ENCODE results near the gene FAM174C.

FAM174C gene

DNA sequence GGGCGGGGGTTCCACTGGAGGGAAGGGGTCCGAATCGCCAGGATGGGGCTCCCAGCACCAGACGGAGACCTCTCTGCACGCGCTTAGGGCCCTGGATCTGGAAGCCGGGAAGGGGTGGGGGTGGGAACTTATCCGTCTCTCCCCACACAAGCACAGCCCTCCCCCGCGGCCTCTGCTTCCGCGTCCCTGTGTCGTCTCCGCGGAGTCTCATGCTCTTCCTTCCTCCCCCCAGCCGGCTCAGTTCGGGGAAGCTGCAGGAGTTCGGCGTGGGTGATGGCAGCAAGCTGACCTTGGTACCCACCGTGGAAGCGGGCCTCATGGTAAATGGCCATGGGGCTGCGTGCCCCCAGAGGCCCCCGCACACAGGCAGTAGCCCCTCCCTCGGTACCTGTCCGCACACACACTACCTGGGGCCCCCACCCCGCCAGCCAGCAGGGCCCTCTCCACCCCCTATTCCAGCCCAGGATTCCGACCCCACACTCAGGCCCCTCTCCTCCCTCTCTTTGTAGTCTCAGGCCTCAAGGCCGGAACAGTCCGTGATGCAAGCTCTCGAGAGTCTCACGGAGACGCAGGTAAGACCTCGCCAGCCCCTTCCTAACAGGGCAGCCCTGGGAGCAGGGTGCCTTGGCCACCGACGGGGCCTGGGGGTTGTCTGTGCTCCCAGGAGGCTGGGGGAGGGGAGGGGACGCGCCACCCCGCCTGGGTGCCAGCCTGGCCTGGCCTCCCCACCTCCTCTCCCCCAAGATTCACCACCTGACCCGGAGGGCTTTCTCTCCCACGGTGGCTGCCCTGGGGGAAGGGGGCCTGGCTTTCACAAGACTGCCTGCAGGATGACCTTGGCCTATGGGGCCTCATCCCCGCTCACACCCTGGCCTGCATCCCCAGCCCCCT lies 23.8 kb upstream of the FAM174C start:
- DNase-seq: peak; percentile 44

DNA sequence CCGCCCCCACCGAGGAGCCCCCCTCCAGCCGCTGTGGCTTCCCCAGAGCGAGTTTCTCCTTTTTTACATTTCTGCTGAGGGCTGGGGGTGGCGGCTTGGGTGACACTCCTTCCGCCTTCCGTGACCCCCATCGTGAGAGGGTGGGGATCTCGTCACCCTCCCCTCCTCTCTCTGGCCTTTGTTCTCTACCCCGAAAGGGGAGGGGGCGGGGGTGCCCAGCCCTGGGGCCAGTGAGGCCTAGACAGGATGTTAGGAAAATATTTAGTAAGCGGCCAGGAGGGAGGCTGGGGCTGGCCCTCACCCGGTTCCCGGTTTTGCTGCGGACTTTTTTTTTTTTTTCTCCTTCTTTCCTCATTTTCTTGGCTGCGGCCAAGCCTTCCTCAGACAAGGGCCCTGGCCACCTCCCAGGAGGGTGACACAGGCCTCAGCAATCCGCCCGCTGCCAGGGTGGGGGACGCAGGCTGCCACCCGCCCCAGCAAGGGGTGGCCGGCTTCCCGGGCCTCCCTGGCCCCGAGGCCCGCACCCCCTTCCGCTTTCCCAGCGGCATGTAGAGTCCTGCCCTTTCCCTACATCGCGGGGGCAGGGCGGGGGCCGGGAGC lies 23.0 kb upstream of the FAM174C start:
- DNase-seq: peak; percentile 89

DNA sequence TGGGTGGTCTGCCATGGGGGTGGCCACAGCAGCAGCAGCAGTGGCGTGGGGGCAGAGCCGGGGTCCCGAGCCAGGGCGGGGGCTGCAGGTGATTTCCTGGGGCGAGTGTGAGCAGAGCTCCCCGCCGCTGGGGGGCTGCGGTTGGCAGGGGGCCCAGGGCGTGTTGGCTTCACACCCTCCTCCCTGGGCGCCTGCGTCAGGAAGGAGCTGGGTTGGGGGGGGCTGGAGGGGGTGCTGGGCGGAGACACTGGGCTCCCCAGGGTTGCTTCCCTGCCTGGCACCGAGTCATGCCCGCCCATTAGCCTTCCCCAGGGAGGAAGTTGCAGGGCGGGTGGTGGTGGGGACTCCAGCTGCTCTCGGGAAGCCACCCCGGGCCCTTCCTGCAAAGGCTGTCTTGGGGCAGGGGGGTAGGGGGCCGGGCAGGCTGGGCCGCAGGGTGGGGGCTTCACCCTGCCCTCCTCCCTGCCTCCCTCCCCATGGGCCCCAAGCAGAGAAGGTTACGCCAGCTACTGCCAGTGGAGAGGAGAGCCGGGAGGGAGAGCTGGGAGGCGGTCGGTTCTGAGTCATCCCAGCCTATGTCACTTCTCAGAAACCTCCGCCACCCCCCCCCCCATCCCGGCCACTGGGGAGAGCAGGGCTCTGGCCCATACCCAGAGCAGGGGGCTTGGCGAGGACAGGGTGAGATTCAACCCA lies 22.4 kb upstream of the FAM174C start:
- peak; percentile 90 for DNase-seq

GRCh38 chr19:1253514-1254080 lies 21.7 kb upstream of the FAM174C start:
- no peak for DNase-seq

- peak; percentile 34 for DNase-seq
Observed at GRCh38 chr19:1254081-1254527, 21.2 kb upstream of the FAM174C start.

GRCh38 chr19:1254530-1255185 lies 20.7 kb upstream of the FAM174C start:
- DNase-seq: no peak

- peak; percentile 83 for DNase-seq
Observed at GRCh38 chr19:1255186-1256161, 19.9 kb upstream of the FAM174C start.

- no peak for DNase-seq
Observed at GRCh38 chr19:1256646-1257474, 18.5 kb upstream of the FAM174C start.

DNA sequence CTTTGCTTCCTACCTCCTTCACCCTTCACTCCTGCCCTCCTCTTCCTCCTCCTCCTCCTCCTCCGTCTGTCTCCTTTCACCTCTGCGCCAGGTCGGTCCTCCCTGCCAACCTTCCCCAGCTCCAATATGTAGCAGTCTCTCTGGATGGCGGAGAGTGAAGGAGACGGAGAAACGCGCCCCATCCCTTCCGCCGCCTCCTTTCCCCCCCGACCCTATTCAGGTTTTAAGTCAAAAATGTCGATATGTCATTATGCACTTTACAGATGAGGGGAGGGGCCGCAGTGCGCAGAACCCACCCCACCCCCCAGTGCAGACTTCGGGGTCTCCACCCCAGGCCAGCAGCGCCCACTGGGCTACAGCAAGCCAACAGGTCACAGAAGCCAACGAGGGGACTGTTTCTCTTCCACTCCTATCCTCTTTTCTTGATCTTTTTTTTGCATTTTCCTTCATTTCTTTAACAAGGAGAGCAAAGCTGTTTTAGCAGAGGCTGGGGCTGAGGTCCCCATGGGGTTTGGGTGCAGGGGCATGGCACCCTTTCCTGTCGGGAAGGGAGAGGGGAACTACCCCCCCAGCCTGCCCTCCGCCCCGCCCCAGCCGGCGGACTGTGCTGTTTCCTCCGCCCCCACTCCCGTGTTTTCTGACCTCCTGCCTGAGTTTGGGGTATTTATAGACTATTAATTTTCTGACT lies 17.7 kb upstream of the FAM174C start:
- DNase-seq: no peak

- no peak for DNase-seq
Observed at GRCh38 chr19:1258163-1258492, 17.2 kb upstream of the FAM174C start.

GRCh38 chr19:1258707-1259205 lies 16.6 kb upstream of the FAM174C start:
- no peak for DNase-seq

DNA sequence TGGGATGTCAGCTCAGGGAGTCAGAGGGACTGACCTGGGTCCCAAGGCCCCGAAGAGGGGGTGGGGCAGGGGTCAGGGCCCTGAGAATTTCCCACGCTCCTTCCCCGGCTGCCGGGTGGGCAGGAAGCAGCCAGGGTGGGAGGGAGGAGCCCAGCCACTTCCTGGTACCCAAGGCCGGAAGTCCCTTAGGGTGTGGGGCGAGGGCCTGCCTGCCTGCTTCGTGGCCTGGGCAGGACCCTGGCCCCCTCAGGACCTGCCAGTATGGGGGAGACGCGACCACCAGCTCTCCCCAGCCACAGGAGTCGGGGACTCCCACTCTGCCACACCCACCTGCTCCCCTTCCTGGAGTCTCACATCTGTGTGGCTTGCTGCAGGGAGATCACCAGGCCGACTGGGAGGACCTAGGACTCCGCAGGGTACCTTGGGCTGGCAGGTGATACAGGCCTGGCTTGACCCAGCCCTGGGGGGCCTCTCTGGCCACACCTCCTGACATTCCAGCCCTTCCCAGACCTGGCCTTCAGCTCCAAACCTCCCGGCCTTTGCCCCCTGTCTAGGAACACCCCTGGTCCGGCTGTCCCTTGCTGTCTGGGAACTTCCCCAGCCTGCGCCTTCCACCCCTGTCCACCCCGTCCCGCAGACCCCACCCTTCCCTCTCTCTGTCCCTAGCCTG lies 16.0 kb upstream of the FAM174C start:
- peak; percentile 8 for DNase-seq

- DNase-seq: no peak
Observed at GRCh38 chr19:1259876-1260748, 15.2 kb upstream of the FAM174C start.

DNA sequence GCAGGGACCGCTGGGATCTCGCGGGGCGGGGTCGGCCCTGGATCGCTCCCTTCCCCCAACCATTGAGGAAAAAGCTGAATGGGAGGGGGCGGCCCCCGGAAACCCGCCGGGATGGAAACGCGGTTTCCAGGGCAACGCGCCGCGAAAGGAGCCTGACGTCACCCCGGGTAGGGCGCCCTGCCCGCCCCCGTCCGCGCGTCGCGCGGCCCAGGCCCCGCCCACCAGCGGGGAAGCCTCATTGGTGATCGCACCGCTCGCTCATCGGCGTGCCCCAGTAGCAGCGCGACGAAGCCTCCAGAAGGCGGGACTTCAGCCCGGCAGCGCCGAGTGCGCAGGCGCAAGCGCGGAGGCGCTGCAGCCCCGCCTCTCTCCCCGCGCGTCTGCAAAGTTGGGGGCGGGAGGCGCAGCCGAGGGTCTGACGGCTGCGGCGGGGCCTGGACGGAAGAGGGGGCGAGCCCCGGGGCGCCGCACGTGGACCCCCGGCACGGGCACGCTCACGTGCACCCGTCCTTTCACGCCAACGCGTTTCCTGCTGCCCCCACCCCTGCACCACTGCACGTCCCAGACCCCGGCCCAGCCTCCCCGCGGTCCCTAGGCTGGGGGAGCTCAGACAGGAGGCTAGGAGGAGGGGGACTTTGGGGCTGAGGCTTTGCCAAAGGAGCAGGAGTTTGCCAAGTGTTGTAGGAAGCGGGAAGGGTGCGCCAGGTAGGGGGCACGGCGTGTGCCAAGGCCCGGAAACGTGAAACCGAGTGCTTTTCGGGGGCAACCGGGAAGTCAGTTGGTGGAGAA lies 14.4 kb upstream of the FAM174C start:
- DNase-seq: peak; percentile 94

- no peak for DNase-seq
Observed at GRCh38 chr19:1261538-1261797, 13.9 kb upstream of the FAM174C start.

- peak; percentile 44 for DNase-seq
Observed at GRCh38 chr19:1261798-1262622, 13.3 kb upstream of the FAM174C start.

- DNase-seq: no peak
Observed at GRCh38 chr19:1262623-1263123, 12.7 kb upstream of the FAM174C start.
